Liver (tissue), 3 donors: Measurements from ENCODE around the gene EMILIN1.

Source experiments
- ATF3 ChIP-seq: IDR thresholded peaks from 2 replicates; pipeline ENCODE4 v1.6.1; 2016; ENCODE audit warnings: antibody characterized with exemption
- CTCF ChIP-seq: fragments of 150-350 bp; IDR thresholded peaks from 2 replicates; pipeline ENCODE4 v1.5.1; 2017; ENCODE audit warnings: improper control_type of control experiment, low read depth, low read length; ENCODE audit not compliant: missing input control
- FOXA2 ChIP-seq: IDR thresholded peaks from 2 replicates; pipeline ENCODE4 v1.6.1; 2016; ENCODE audit warnings: antibody characterized with exemption
- GABPA ChIP-seq, 2 donors: IDR thresholded peaks in 1 of 2; conservative IDR thresholded peaks in 1 of 2; 2 replicates each; pipeline ENCODE4 v1.6.1; 2016; ENCODE audit warnings: antibody characterized with exemption in 2 of 2, mild to moderate bottlenecking in 1 of 2, moderate library complexity in 1 of 2
- HNF4G ChIP-seq: IDR thresholded peaks from 2 replicates; pipeline ENCODE4 v1.6.1; 2016; ENCODE audit warnings: antibody characterized with exemption
- JUND ChIP-seq, 2 donors: IDR thresholded peaks; 2 replicates each; pipeline ENCODE4 v1.6.1; 2016; ENCODE audit warnings: antibody characterized with exemption in 2 of 2
- MAX ChIP-seq: IDR thresholded peaks from 2 replicates; pipeline ENCODE4 v1.6.1; 2016; ENCODE audit warnings: antibody characterized with exemption
- NR2F2 ChIP-seq: IDR thresholded peaks from 2 replicates; pipeline ENCODE4 v1.6.1; 2016; ENCODE audit warnings: antibody characterized with exemption
- RAD21 ChIP-seq, 2 donors: IDR thresholded peaks; 2 replicates each; pipeline ENCODE4 v1.6.1; 2016; ENCODE audit warnings: antibody characterized with exemption in 2 of 2, mild to moderate bottlenecking in 2 of 2
- REST ChIP-seq: IDR thresholded peaks from 2 replicates; pipeline ENCODE4 v1.6.1; 2016; ENCODE audit warnings: antibody characterized with exemption, mild to moderate bottlenecking
- SP1 ChIP-seq: IDR thresholded peaks from 2 replicates; pipeline ENCODE4 v1.6.1; 2018; ENCODE audit warnings: antibody characterized with exemption, mild to moderate bottlenecking
- TAF1 ChIP-seq: conservative IDR thresholded peaks from 2 replicates; pipeline ENCODE4 v1.6.1; 2016; ENCODE audit warnings: antibody characterized with exemption, mild to moderate bottlenecking
- YY1 ChIP-seq: IDR thresholded peaks from 2 replicates; pipeline ENCODE4 v1.6.1; 2016; ENCODE audit warnings: antibody characterized with exemption, mild to moderate bottlenecking
- TF ChIP-seq, protein P1 (sequence below): IDR thresholded peaks from 2 replicates; pipeline ENCODE4 v1.6.1; 2016; ENCODE audit warnings: antibody characterized with exemption
- donor health status: healthy.
- donor health status: healthy.

- TF ChIP-seq CTCF (no peak), RAD21 (IDR thresholded peaks at IDR 0.05) (no peak), REST (no peak), GABPA (IDR thresholded peaks at IDR 0.05 in 1 of 2, conservative IDR thresholded peaks at IDR 0.05 in 1 of 2) (peak in 1 of 2 donors; percentile 70), JUND (IDR thresholded peaks at IDR 0.05) (no peak), SP1 (peak; percentile 7), MAX (no peak), ATF3 (no peak), FOXA2 (peak; percentile 4), TAF1 (no peak), NR2F2 (no peak), YY1 (peak; percentile 56), HNF4G (no peak)
- TF ChIP-seq, protein P1, sequence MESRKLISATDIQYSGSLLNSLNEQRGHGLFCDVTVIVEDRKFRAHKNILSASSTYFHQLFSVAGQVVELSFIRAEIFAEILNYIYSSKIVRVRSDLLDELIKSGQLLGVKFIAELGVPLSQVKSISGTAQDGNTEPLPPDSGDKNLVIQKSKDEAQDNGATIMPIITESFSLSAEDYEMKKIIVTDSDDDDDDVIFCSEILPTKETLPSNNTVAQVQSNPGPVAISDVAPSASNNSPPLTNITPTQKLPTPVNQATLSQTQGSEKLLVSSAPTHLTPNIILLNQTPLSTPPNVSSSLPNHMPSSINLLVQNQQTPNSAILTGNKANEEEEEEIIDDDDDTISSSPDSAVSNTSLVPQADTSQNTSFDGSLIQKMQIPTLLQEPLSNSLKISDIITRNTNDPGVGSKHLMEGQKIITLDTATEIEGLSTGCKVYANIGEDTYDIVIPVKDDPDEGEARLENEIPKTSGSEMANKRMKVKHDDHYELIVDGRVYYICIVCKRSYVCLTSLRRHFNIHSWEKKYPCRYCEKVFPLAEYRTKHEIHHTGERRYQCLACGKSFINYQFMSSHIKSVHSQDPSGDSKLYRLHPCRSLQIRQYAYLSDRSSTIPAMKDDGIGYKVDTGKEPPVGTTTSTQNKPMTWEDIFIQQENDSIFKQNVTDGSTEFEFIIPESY: no peak
Measured at GRCh38 chr2:27032495-27033252, 45.7 kb upstream of the EMILIN1 start, which contains the start of gene TMEM214.
